ENCODE data around the gene NGF.

Gene NGF

GRCh38 chr1:115280064-115280463 is 58.0 kb downstream of the NGF start:
- H3K27me3 ChIP-seq (ENCODE audit: insufficient read depth, low read length, poor library complexity, severe bottlenecking): no peaks in the 10 kb centered on the region
- H3K9me2 ChIP-seq (replicated peaks; ENCODE audit: low read depth, low read length): no peaks in the 10 kb centered on the region
- H3K4me1 ChIP-seq (ENCODE audit: insufficient read depth, low read length, poor library complexity, severe bottlenecking): peaks cover 5% of the 10 kb centered on the region
- no peaks in the 10 kb centered on the region for H3K9me3 ChIP-seq (ENCODE audit: insufficient read depth, low read depth, low read length)
- no peaks in the 10 kb centered on the region for H3K36me3 ChIP-seq (ENCODE audit: insufficient read depth, low read length)
- H3K9ac ChIP-seq (ENCODE audit: low read depth, low read length, poor library complexity, severe bottlenecking): no peak overlapping the region
- TF ChIP-seq, protein P1, sequence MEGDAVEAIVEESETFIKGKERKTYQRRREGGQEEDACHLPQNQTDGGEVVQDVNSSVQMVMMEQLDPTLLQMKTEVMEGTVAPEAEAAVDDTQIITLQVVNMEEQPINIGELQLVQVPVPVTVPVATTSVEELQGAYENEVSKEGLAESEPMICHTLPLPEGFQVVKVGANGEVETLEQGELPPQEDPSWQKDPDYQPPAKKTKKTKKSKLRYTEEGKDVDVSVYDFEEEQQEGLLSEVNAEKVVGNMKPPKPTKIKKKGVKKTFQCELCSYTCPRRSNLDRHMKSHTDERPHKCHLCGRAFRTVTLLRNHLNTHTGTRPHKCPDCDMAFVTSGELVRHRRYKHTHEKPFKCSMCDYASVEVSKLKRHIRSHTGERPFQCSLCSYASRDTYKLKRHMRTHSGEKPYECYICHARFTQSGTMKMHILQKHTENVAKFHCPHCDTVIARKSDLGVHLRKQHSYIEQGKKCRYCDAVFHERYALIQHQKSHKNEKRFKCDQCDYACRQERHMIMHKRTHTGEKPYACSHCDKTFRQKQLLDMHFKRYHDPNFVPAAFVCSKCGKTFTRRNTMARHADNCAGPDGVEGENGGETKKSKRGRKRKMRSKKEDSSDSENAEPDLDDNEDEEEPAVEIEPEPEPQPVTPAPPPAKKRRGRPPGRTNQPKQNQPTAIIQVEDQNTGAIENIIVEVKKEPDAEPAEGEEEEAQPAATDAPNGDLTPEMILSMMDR (conservative IDR thresholded peaks at IDR 0.05; ENCODE audit: low read length): no peak
- TF ChIP-seq EZH2phosphoT487 (IDR thresholded peaks at IDR 0.05; ENCODE audit: borderline replicate concordance): no peak
- H3K4me2 ChIP-seq (ENCODE audit: low read depth, low read length, poor library complexity, severe bottlenecking): no peak overlapping the region
- no peaks in the 10 kb centered on the region for H4K20me1 ChIP-seq (ENCODE audit: insufficient read depth, low read length, poor library complexity, severe bottlenecking)
- no peak overlapping the region for H2AFZ ChIP-seq (ENCODE audit: low read length)
- H3F3A ChIP-seq (ENCODE audit: low read depth): no peaks in the 10 kb centered on the region
- H3K4me3 ChIP-seq (ENCODE audit: low read length, poor library complexity, severe bottlenecking): no peak overlapping the region
- no peaks in the 10 kb centered on the region for H3K79me2 ChIP-seq (ENCODE audit: insufficient read depth, low read length)

DNA sequence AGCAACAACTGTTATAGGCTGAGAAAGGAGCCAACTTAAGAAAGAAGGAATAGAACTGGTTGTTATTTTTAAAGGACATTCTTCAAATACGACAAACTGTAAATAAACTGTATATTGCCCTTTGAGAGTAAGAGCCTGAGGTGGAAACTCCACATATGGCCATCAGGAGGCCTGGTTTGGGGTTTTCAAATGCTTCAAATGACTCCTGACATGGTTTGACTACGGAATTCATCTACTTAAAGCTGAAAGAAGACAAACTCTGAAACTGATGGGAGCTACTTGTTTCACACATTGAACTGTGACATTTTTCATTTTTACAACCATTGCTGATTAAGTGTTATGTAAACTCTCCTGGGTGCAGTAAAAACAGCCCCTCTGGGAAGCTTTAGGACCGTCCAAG is 59.8 kb downstream of the NGF start:
- Histone ChIP-seq H4K20me1 (ENCODE audit: insufficient read depth, low read length, poor library complexity, severe bottlenecking) (no peaks in the 10 kb centered on the region), H3K9me3 (ENCODE audit: insufficient read depth, low read depth, low read length) (no peaks in the 10 kb centered on the region), H3K27me3 (ENCODE audit: insufficient read depth, low read length, poor library complexity, severe bottlenecking) (no peaks in the 10 kb centered on the region)

GRCh38 chr1:115277276-115277675 is 60.8 kb downstream of the NGF start:
- Histone ChIP-seq H3F3A (ENCODE audit: low read depth) (no peaks in the 10 kb centered on the region), H3K4me2 (ENCODE audit: low read depth, low read length, poor library complexity, severe bottlenecking) (no peak overlapping the region)

More for the DNA sequence above, 59.8 kb downstream of the NGF start:
- no peaks in the 10 kb centered on the region for H3K4me1 ChIP-seq (ENCODE audit: insufficient read depth, low read length, poor library complexity, severe bottlenecking)
- H2AFZ ChIP-seq (ENCODE audit: low read length): no peak overlapping the region
- no peak for TF ChIP-seq EZH2phosphoT487 (IDR thresholded peaks at IDR 0.05; ENCODE audit: borderline replicate concordance)
- no peaks in the 10 kb centered on the region for H3K79me2 ChIP-seq (ENCODE audit: insufficient read depth, low read length)
- no peak overlapping the region for H3K4me3 ChIP-seq (ENCODE audit: low read length, poor library complexity, severe bottlenecking)
- H3F3A ChIP-seq (ENCODE audit: low read depth): no peaks in the 10 kb centered on the region
- no peak overlapping the region for H3K4me2 ChIP-seq (ENCODE audit: low read depth, low read length, poor library complexity, severe bottlenecking)
- no peaks in the 10 kb centered on the region for H3K9me2 ChIP-seq (replicated peaks; ENCODE audit: low read depth, low read length)
- H3K36me3 ChIP-seq (ENCODE audit: insufficient read depth, low read length): no peaks in the 10 kb centered on the region
- no peak overlapping the region for H3K9ac ChIP-seq (ENCODE audit: low read depth, low read length, poor library complexity, severe bottlenecking)

GRCh38 chr1:115275216-115275615 is 62.8 kb downstream of the NGF start:
- H3K36me3 ChIP-seq (ENCODE audit: insufficient read depth, low read length): no peaks in the 10 kb centered on the region
- no peaks in the 10 kb centered on the region for H4K20me1 ChIP-seq (ENCODE audit: insufficient read depth, low read length, poor library complexity, severe bottlenecking)
- no peak overlapping the region for H3K4me3 ChIP-seq (ENCODE audit: low read length, poor library complexity, severe bottlenecking)
- H2AFZ ChIP-seq (ENCODE audit: low read length): no peak overlapping the region
- no peak overlapping the region for H3K9ac ChIP-seq (ENCODE audit: low read depth, low read length, poor library complexity, severe bottlenecking)
- no peaks in the 10 kb centered on the region for H3K9me2 ChIP-seq (replicated peaks; ENCODE audit: low read depth, low read length)
- H3K9me3 ChIP-seq (ENCODE audit: insufficient read depth, low read depth, low read length): no peaks in the 10 kb centered on the region
- H3K27me3 ChIP-seq (ENCODE audit: insufficient read depth, low read length, poor library complexity, severe bottlenecking): no peaks in the 10 kb centered on the region
- H3K4me1 ChIP-seq (ENCODE audit: insufficient read depth, low read length, poor library complexity, severe bottlenecking): no peaks in the 10 kb centered on the region
- TF ChIP-seq EZH2phosphoT487 (IDR thresholded peaks at IDR 0.05; ENCODE audit: borderline replicate concordance): no peak
- TF ChIP-seq, protein P1 (conservative IDR thresholded peaks at IDR 0.05; ENCODE audit: low read length): peak; percentile 89
- no peaks in the 10 kb centered on the region for H3K79me2 ChIP-seq (ENCODE audit: insufficient read depth, low read length)
- no peak overlapping the region for H3K4me2 ChIP-seq (ENCODE audit: low read depth, low read length, poor library complexity, severe bottlenecking)
- no peaks in the 10 kb centered on the region for H3F3A ChIP-seq (ENCODE audit: low read depth)

More at GRCh38 chr1:115277276-115277675, 60.8 kb downstream of the NGF start:
- no peak overlapping the region for H3K9ac ChIP-seq (ENCODE audit: low read depth, low read length, poor library complexity, severe bottlenecking)
- no peaks in the 10 kb centered on the region for H3K4me1 ChIP-seq (ENCODE audit: insufficient read depth, low read length, poor library complexity, severe bottlenecking)
- no peaks in the 10 kb centered on the region for H4K20me1 ChIP-seq (ENCODE audit: insufficient read depth, low read length, poor library complexity, severe bottlenecking)
- no peaks in the 10 kb centered on the region for H3K27me3 ChIP-seq (ENCODE audit: insufficient read depth, low read length, poor library complexity, severe bottlenecking)
- H3K9me2 ChIP-seq (replicated peaks; ENCODE audit: low read depth, low read length): no peaks in the 10 kb centered on the region
- no peaks in the 10 kb centered on the region for H3K9me3 ChIP-seq (ENCODE audit: insufficient read depth, low read depth, low read length)
- H3K36me3 ChIP-seq (ENCODE audit: insufficient read depth, low read length): no peaks in the 10 kb centered on the region
- TF ChIP-seq, protein P1 (conservative IDR thresholded peaks at IDR 0.05; ENCODE audit: low read length): no peak
- TF ChIP-seq EZH2phosphoT487 (IDR thresholded peaks at IDR 0.05; ENCODE audit: borderline replicate concordance): no peak
- H3K4me3 ChIP-seq (ENCODE audit: low read length, poor library complexity, severe bottlenecking): no peak overlapping the region
- H2AFZ ChIP-seq (ENCODE audit: low read length): no peak overlapping the region
- H3K79me2 ChIP-seq (ENCODE audit: insufficient read depth, low read length): no peaks in the 10 kb centered on the region
